ENCODE data around the gene RAB40AL.

DNA sequence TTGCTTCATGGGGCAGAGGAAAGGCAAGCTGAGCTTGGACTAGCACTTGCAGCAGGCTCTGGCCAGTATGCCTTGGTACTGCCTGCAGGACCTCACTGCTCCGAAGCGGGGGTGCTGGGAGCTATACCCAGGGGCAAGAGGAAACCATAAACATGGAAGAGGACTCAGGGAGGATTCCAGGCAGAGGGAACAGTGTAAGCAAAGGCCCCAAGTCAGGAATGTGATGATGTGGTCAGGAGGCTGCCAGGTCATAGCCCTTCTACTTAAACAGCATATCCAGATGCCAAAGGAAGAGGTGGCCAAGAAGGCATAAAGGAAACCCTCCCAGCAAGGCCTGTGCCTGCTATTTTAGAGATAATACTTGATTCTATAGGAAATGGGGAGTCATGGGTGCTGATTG lies 31.1 kb downstream of the RAB40AL start:
- TF ChIP-seq, protein P1, sequence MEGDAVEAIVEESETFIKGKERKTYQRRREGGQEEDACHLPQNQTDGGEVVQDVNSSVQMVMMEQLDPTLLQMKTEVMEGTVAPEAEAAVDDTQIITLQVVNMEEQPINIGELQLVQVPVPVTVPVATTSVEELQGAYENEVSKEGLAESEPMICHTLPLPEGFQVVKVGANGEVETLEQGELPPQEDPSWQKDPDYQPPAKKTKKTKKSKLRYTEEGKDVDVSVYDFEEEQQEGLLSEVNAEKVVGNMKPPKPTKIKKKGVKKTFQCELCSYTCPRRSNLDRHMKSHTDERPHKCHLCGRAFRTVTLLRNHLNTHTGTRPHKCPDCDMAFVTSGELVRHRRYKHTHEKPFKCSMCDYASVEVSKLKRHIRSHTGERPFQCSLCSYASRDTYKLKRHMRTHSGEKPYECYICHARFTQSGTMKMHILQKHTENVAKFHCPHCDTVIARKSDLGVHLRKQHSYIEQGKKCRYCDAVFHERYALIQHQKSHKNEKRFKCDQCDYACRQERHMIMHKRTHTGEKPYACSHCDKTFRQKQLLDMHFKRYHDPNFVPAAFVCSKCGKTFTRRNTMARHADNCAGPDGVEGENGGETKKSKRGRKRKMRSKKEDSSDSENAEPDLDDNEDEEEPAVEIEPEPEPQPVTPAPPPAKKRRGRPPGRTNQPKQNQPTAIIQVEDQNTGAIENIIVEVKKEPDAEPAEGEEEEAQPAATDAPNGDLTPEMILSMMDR (conservative IDR thresholded peaks at IDR 0.05; ENCODE audit: low read length), result no peak
- TF ChIP-seq EZH2phosphoT487 (IDR thresholded peaks at IDR 0.05; ENCODE audit: borderline replicate concordance), result no peak

Data from Loucy (cell line).